ENCODE data around the gene SOBP. TPM values are rescaled to one million over a fixed set of nuclear protein-coding genes. Genes with fewer than 3 reads are reported as not detected.

SOBP gene
- polyA plus RNA-seq, 4 donors = 10.4 to 17.6 (median 14.2) TPM

DNA sequence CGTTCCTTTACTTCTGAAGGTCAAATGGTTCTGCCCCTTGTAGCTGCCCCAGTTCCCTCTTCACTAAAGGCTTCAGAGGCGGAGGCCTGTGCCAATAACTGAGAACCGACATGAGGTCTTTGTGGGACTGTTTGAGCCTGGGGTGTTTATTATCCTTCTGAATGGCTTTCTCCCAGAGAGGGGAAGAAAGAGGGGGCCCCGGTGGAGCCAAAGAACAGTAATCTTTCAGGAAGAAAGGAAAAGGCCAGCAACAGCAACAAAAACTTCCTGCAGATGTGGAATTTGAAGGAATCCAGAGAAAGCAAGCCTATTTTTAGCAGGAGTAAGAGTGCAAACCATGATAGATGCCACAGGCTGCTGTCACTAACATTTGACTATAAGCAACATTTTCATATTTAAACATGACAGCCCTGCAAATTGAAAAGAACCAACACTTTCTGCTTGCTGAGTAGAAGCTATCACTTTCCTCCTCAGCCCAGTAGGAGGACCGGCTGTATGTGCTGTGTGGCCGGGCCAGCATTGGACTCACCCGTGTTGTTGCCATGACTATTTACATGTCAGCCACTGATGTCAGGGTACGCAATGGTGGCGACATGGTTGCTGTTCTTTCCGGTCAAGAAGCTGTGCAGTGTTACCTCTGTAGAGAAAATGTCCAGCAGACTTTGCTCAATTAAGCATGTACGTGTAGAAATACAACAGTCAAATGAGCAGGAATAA is 121.3 kb downstream of the SOBP start:
- DNase-seq (ENCODE audit: low read depth in 4 of 4, low spot score in 2 of 4) = no peak

DNA sequence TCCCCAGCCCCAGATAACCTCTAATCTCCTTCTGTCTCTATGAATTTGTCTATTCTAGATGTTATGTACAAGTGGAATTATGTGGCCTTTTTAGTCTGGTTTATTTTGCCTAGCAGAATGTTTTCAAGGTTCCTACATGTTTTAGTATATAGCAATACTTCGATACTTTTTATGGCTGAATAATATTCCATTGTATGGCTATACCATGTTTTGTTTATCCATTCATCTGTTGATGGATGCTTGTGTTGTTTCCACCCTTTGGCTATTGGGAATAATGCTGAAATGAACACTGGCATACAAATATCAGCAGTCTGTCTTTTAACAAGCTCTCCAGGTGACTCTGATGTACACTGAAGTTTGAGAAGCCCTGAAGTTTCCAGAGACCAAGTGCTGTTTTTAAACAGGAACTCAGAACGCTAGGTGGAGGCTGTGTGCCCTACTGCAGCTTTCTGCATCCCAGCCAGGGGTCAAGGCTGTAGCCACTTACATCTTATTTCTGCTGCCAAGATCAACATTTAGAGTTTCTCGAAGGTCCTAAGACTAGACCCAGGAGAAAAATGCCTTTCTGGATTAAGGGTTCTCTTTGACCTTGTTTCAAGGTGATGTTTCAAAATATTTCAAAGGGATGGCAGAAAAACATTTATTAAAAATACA is 123.0 kb downstream of the SOBP start:
- no peak for DNase-seq (ENCODE audit: low read depth in 4 of 4, low spot score in 2 of 4)

DNA sequence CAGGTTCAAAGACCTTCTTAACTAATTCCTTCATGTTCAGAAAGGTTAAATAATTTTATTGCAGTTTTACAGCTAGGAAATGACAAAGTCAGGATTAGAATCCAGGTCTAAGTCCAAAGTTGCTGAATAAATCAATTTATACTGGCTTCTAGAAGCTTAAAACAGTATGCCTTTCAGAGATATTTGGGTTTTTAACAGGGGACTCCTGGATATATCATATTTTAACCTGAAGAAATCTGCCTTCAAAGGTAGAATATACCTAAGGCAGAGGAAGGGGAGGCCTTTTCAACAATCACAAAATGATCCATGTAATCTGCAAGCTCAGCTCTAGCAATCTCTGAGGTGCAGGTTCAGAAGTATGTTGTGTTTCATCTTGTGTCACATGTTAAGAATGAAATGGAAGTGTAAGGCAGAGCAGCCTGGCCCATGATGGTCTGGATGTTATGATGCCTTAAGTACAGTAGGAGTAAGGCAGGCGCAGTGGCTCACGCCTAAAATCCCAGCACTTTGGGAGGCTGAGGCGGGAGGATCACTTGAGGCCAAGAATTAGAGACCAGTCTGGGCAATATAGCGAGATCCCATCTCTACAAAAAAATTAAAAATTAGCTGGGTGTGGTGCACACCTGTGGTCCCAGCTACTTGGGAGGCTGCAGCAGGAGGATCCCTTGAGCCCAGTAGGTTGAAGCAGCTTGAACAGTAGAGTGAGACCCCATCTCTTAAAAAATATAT is 123.9 kb downstream of the SOBP start:
- DNase-seq (ENCODE audit: low read depth in 4 of 4, low spot score in 2 of 4) = no peak

DNA sequence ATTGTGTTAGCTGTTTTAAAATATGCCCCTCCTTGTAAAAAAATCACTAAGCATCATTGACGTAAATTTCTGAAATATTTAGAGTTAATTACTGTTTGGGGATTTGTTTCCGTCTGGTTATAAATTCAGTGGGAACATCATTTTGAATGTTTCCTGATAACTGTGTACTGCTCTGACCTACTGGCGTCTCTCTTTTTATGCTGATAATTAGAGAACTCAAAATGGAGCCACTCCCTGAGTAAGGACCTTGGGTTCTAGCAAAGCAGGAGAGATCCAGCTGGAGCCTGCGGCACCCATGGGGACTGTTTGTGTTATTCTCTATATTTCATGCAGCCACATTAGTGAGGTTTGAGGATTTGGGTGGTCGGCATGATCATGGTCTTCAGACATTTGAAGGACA is 124.9 kb downstream of the SOBP start:
- DNase-seq (ENCODE audit: low read depth in 4 of 4, low spot score in 2 of 4) = no peak

DNA sequence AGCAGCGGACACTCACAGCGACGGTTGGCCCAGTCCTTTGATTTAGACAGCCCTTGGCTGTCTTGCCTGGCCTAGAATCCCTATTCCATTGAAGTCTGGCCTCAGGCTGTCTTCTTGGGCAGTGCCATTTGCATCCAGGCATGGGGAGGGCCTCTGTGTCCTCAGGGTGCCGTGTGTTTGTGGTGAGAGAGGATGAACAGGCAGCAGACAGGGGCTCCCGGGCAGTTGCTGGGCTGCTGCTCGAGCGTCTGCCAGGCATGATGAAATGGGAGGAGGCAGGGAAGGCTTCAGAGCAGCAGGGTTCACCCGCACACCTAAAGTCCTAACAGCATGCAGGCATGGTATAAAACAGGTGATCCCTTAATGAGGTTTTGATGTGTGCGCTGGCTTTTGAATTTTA is 126.9 kb downstream of the SOBP start:
- no peak for DNase-seq (ENCODE audit: low read depth in 4 of 4, low spot score in 2 of 4)

DNA sequence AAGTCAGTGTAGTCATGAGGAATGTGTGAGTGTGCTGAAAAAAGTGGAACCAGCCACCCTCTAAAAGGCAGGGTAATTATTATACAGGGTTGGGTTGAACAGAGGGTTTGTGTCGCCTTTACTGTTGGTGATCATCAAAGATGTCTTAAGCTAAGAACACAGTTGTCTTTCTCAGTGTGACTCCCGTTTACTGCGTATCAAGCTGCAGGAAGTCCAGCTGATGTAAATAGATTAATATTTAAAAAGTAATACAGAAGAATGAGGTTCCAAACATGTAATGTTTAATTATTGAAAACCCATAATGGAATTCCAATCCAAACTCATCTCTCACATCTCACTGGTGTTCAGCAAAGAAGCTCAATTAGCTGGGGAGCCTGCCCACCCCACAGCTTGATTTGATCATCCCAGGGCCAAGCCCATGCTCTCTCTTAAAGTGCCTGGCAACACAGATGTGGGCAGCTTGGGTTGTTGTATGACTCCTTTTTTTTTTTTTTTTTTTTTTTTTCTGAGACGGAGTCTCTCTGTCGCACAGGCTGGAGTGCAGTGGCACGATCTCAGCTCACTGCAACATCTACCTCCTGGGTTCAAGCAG is 127.5 kb downstream of the SOBP start:
- DNase-seq (ENCODE audit: low read depth in 4 of 4, low spot score in 2 of 4) = no peak

DNA sequence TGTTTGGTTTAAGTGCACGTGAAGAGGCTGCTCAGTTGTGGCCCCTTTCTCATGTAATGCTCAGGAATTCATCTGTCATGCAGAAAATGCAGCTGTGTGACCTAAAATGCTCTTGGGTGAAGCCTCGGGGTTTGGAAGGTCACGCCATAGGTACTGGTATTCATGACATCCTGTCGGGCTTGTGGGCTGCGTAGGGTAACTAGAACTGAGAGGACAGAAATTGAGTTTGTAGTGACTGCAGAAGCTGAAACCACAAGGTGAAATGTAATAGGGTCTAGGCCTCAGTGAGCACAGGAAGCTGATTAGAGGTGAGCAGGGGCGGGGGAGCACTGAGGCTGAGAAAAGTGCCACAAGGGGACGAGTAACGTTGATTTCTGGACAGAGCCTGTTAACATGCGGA is 128.8 kb downstream of the SOBP start:
- DNase-seq (ENCODE audit: low read depth in 4 of 4, low spot score in 2 of 4) = no peak

DNA sequence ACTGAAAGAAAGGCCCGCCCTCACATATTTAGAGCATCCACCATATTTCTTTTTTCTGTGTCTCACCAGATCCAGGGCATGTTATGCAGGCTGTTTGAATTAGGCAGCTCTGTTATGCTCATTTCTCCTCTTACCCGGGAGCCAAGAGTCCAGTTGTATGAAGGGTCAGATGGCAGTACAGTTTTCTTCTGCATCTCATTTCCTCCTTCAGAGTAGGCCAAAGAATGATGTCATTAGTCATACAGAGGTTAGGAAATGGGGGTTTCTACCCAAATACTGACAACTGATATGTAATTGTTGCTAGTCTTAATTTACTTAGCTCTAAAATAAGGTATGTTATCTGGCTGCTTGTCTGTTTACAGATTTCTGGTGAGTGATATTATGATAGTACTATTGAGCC is 130.8 kb downstream of the SOBP start:
- DNase-seq (ENCODE audit: low read depth in 4 of 4, low spot score in 2 of 4) = no peak

DNA sequence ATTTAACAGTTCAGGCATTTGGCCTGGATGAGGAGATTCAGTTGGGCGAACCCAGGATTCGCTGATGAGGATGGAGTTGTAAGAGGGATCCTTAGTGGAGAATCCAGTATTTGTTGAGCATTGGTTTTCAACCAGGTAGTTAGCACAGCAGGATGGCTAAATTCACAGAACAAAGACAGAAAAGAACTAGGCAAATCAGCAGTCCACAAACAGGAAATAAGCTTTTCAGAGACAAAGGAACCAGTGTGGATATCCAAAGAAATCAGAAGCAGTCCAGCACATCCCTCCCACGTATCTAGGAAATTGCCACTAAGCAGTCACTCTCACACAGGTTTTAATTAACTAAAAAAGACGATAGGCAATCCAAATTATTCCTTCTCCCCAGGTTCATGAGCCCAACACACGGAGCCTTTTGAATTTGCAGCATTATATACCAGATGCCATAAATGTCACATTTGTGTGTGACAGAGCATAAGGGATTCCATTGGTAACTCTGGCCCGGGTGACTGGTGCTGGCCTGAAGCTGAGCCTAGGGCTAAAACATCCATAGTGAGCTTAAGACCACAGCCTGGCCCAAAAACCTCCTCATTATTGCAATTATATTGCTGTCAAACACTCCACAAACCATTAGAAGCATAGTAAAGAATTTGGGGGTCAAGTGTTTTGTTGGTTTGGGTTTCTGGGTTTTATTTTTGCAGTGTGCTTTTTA is 131.5 kb downstream of the SOBP start:
- no peak for DNase-seq (ENCODE audit: low read depth in 4 of 4, low spot score in 2 of 4)

DNA sequence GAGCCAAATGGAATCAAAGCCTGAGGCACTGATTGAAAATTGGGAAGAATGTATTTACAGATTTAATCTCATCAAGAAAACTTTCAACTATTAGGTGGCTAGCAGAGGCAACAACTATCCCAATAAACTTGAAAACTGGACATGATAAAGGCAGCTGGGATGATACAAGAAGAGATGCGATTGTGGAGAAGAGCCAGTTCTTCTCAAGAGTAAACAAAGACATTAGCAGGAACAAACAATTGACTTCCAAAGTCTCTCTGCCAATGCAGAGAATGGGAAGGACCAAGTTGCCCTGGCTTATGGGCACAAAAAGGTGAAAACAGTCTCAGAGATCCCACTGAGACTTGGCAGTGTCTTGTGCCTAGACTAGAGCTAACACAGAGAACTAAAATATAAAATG is 132.4 kb downstream of the SOBP start:
- DNase-seq (ENCODE audit: low read depth in 4 of 4, low spot score in 2 of 4) = no peak

DNA sequence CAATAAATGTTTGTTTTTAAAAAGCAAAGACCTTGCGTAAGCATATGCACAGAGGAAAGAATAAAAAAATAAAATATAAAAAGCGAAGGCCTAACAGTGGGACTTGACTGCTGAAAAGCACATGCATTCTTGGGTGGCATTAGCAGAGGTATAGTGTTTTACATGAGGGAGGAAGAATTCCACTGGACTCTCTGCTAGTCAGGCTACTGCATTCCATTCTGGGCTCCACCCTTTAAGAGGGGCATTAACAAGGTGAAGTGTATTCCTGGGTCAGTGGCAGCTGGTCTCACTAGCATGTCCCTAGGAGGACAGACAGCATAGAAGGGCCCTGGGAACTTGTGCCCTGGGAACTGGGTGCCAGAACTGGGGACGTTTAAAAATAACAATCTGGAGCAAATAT is 134.1 kb downstream of the SOBP start:
- no peak for DNase-seq (ENCODE audit: low read depth in 4 of 4, low spot score in 2 of 4)

DNA sequence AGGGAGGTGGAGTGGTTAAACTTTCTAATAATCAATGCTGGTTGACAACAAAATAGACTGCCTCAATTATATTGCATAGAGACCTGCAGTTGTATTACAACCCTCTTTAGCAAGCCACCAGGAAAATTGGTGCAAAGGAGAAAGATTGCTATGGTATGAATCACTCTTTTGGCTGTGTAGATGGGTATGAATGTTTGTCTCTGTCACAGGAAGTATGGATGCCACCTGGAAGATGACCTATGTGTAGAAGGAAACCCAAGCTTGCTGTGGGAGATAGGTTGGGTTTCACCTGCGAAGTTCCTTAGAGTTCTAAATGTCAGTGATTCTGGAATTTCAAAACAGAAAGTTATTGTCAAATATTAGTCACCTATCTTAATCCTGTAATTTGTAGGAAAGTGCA is 134.6 kb downstream of the SOBP start:
- DNase-seq (ENCODE audit: low read depth in 4 of 4, low spot score in 2 of 4) = no peak

DNA sequence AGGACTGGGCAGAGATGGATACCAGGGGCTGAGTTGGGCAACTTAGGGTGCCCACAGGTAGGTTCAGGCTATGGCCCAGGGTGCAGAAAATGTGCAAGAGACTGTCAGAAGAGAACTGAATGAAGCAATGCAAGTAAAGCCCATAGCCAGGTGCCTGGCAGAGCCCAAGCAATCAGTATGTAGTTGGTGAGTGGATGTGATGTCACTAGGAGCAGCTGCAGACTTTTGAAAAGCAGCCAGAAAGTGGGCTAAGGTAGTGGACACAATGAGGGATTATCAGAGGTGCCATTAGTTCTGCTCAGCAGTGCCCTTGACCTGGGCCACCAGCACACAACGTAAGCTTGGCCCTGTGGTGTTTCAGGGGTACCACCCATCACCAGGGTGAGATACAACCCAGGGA is 135.3 kb downstream of the SOBP start:
- no peak for DNase-seq (ENCODE audit: low read depth in 4 of 4, low spot score in 2 of 4)

DNA sequence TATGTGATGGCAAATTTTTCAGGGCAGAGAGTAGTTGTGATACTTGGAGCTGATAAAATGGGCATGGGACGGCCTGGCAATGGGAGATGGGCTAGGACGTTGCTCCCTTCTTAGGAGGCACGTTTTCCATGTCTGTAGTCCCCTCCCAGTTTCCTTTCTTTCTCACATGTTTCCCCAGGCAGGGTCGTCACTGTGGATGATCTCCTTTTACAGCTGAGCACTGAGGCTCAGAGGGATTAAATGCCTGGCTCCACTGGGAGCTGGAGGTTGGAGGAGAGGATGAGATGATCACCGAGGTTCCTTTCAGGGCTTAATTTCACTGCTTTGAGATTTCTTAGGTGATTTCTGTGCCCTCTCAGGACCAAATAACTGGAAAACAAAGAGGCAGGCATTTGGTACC is 136.7 kb downstream of the SOBP start:
- no peak for DNase-seq (ENCODE audit: low read depth in 4 of 4, low spot score in 2 of 4)

DNA sequence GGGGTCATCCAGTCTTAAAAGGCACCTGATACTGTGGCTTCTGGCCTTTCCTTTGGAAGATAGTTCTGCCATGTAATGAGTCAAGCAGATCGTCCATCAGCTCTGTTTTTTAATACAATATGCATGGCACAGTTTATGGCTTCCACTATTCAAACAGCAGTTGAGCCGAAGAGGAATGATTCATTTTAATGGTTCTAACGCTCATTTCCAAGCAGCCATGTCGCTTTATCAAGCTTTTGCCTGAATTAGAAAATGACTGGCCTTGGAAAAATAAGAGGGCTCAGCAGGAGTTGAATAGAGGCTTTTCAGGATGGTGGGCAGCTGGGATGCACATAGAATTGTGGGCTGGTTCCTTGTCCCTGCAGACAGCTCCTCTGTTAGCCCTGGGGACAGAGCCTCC is 138.1 kb downstream of the SOBP start:
- DNase-seq (ENCODE audit: low read depth in 4 of 4, low spot score in 2 of 4) = no peak

DNA sequence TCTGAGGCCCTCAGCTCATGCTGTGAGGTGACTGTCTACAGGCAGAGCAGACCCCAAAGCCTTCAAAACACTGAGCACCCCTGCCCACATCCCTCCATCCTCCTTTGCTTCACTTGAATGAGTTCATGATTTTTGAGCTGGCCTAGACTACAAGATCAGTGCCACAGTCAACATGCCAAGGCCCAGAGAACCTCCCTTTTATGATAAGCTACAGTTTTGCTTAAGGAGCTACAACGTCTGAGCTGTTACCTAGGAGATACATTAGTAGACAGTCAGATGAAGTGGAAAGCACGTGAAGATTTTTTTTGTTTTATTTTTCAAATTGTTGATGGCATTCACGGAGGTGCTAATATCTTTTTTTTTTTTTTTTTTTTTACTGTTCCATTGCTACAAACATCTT is 139.0 kb downstream of the SOBP start:
- no peak for DNase-seq (ENCODE audit: low read depth in 4 of 4, low spot score in 2 of 4)

DNA sequence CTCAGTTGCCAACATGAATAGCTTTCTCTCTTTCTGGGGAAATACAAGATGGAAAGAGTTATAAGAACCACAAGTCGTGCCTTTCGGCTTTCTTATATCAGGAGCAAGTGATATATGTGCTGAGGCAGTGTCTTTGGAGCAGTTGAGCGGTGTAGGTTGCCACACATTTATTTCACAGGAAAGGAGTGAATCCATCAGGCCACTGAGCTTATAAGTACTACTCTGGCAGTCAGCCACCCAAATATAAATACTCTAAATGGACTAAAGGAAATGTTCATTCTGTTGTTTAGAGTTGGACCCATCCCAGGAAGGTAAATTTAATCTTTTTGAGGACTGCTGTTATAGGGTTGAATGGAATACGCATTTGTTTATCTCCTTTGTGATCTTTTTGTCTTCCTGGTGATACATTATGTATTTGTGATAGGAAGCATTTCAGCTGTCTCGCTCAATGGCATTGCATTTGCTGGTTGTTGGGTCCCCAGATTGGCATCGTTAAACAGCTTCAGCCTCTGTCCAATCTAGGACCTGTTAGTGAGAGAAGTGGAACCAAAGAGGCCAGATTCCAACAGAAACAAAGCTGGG is 139.7 kb downstream of the SOBP start:
- DNase-seq (ENCODE audit: low read depth in 4 of 4, low spot score in 2 of 4) = no peak

DNA sequence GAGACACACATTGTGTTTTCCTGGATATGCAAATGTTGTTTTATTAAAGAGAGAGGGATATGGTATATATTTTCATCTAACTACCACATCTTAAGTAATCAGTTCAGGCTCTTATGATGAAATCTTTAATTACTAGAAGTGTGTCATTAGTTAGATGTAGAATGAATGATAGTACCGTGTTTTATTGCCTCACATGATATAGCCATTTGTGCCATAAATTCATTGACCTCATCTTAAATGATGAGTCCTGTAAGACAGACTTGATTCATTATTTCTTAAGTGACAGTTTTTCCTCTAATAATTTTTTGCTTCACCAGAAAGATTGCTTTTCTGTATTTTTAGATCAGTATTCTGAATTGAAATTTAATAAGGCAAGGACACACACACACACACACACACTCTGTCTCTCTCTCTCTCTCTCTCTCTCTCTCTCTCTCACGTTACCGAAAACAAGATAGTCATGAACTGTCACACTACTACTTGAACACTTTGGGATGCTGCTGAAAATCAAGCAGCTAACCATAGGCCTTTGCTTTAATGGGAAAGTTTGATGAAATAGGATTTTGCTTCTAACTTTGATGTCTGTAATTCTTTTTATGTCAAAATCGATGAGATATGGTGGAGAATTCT is 140.5 kb downstream of the SOBP start:
- no peak for DNase-seq (ENCODE audit: low read depth in 4 of 4, low spot score in 2 of 4)

DNA sequence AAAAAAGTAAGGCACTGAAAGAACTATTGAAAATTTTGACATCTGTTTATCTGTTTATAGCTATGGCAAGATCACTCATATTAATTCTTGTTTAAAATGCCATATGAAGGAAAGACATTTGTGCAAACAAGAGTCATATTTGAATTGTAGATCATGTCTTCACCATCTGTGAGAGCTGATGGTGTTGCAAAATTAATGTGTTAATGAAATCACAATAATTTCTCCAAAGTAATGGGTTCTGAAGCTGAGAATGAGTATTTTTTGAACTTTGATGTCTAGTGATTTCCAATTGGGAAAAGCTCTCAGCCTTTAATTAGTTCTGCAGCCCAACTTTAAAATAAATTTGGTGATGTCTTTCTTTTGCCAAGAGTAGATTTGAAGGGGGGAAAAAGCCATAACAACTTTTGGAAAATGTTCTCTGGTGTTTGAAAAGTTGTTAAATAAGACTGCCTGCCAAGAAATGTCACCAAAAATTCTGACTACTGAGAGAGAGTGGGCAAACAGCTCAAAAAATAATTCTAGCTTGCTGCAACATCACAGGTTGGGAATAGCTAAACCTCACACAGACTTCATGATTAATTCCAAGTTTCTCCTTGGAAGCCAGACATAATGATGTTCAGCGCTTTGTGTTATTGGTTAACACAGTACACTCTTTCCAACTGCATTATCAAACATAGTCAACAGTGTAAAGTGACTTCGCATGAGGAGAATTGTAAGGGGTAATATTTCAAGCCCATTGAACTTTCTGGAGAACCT is 142.6 kb downstream of the SOBP start:
- DNase-seq (ENCODE audit: low read depth in 4 of 4, low spot score in 2 of 4) = no peak

All from left renal cortex interstitium (tissue), 4 donors.